ES-I3 (cell line): Measurements from ENCODE around the gene CCL22.
"Not testable (repeated sequence)": the region's sequence is repeated elsewhere in the genome, so short reads cannot be mapped to it uniquely, and the experiment has no call there.

ENCODE experiments used
- H3K36me3 ChIP-seq: 2 replicates; pipeline ENCODE4 v1.6.1; 2013; ENCODE audit warnings: mild to moderate bottlenecking, low read length, control low read depth, moderate library complexity; ENCODE audit not compliant: insufficient read depth
- H3K4me1 ChIP-seq: 2 replicates; pipeline ENCODE4 v1.6.1; 2013; ENCODE audit warnings: mild to moderate bottlenecking, control low read depth, low read length; ENCODE audit not compliant: insufficient read depth
- H3K9ac ChIP-seq: 2 replicates; pipeline ENCODE4 v1.6.1; 2013; ENCODE audit warnings: low read depth, mild to moderate bottlenecking, low read length, moderate library complexity
- H3K9me3 ChIP-seq: 2 replicates; pipeline ENCODE4 v1.6.1; 2013; ENCODE audit warnings: mild to moderate bottlenecking, low read length, moderate library complexity; ENCODE audit not compliant: control insufficient read depth, insufficient read depth

CCL22 gene

DNA sequence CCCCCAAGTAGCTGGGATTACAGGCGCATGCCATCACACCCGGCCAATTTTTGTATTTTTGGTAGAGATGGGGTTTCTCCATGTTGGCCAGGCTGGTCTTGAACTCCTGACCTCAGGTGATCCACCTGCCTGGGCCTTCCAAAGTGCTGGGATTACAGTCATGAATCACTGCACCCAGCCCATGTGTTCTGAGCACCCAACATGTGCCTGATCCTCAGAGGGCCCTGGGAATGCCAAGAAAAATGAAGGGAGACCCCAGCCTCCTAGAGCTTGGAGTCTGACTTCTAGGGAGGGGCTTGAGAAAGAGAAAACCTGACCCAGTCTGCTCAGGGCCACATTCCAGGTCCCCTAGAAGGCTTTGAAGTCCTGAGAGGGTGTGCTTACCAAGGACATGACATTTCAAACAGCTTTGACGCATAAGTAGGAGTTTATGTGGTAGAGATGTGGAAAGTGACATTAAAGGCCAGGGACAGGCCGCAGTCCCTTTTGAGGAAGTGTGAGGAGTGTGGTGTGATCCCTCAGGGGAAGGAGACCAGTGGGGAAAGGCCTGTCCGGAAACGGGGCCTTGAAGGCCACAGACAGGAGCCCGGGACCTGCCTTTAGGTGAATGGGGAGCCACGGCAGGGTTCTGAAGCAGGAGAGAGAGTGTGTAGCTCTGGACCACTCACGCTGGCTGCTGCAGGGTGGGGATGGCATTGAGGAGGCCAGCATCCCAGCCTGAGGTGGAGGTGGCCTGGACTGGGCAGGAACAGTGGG, 1.1 kb upstream of the CCL22 start:
- no peak overlapping the region for H3K9ac ChIP-seq
- H3K4me1 ChIP-seq = peaks cover 8% of the 10 kb centered on the region

DNA sequence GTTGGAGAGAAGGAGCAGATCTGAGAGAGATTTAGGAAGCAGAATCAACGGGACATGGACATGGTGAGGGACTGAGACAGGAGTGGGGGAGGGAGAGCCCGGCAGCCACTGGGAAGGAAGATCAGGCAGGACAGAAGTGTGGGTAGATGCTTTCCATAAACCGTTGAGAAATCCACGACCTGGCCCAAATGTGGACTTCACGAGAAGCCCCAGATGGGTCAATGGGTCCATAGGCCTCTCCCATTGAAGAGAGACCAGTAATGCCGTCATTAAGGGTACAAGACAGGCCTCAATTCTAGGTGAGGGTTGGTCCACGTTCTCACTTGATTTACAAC, 530 bp upstream of the CCL22 start:
- Histone ChIP-seq H3K9ac (no peak overlapping the region), H3K36me3 (no peaks in the 10 kb centered on the region), H3K9me3 (no peaks in the 10 kb centered on the region), H3K4me1 (peaks cover 8% of the 10 kb centered on the region)

More for the DNA sequence above, 1.1 kb upstream of the CCL22 start:
- Histone ChIP-seq H3K9me3 (no peaks in the 10 kb centered on the region), H3K36me3 (no peaks in the 10 kb centered on the region)

DNA sequence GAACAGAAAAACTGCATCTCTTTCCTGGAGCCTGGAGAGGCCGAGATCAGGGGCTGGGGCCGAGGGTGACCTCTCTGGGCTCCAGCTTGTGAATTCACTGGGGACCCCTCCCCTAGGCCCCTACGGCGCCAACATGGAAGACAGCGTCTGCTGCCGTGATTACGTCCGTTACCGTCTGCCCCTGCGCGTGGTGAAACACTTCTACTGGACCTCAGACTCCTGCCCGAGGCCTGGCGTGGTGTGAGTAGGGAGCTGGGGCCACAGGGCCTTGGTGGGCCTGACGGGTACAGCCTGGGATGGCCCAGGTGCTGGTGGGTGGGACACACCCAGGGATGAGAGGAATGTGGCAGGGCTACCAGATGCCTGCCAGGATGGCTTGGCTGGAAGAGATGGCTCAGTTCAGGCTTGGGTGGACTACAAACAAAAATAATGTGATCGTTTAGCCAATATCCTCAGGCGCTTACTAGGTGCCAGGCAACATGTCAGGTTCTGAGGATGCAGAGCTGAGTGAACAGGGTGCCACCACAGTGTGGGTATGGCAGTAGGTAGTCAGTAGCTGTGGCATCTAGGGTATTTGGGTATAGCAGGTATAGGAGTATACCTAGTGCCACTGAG, 1.8 kb downstream of the CCL22 start:
- Histone ChIP-seq H3K9me3 (no peaks in the 10 kb centered on the region), H3K9ac (no peak overlapping the region), H3K4me1 (peaks cover 8% of the 10 kb centered on the region), H3K36me3 (no peaks in the 10 kb centered on the region)

DNA sequence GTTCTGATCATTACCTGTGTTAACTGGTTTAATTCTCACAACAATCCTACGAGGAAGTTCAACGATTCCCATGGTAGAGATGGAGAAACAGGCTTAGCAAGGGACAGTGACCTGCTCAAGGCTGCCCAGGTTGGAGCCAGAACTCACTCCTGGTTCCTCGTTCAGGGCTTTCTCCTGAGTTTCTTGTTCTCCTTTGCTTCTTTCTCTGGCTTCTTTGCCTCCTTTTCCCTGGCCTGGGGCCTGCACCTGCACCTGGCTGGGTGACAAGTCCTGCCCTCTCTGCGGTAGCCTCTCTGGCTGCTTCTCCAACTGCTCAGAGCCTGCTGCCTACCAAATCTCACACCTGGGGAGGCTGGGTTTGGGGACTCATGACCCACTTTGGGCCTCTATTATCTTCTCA, 2.8 kb downstream of the CCL22 start:
- Histone ChIP-seq H3K9me3 (no peaks in the 10 kb centered on the region), H3K9ac (no peak overlapping the region), H3K4me1 (peaks cover 8% of the 10 kb centered on the region), H3K36me3 (no peaks in the 10 kb centered on the region)

DNA sequence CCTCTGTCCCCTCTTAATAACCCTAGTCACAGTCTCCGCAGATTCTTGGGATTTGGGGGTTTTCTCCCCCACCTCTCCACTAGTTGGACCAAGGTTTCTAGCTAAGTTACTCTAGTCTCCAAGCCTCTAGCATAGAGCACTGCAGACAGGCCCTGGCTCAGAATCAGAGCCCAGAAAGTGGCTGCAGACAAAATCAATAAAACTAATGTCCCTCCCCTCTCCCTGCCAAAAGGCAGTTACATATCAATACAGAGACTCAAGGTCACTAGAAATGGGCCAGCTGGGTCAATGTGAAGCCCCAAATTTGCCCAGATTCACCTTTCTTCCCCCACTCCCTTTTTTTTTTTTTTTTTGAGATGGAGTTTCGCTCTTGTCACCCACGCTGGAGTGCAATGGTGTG, 5.6 kb downstream of the CCL22 start:
- no peak overlapping the region for H3K9ac ChIP-seq
- H3K36me3 ChIP-seq = no peaks in the 10 kb centered on the region
- H3K4me1 ChIP-seq = no peaks in the 10 kb centered on the region
- no peaks in the 10 kb centered on the region for H3K9me3 ChIP-seq

DNA sequence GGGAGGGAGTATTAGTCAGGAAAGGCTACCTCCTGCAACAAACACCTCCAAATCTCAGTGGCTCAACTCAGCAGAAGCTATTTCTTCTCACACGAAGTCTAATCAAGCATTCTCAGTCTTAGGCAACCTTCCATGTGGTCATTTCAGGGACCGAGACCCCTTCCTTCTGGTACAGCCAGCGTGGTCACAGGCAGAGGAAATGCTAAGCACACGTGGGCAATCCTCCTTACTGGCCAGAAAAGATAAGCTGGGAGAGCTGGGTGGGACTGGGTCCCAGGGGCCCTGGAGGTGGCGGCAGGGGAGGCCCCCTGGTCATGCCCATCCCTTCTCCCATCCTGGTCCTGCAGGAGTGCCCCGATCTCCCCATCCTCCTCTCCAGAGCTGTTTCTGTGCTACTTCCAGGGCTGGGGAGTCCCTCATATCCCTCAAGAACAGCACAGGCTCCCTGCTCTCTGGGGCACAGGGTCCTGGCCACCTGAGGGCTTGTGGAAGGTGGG, 8.0 kb downstream of the CCL22 start:
- Histone ChIP-seq H3K4me1 (no peaks in the 10 kb centered on the region), H3K36me3 (no peaks in the 10 kb centered on the region), H3K9ac (no peak overlapping the region), H3K9me3 (no peaks in the 10 kb centered on the region)

DNA sequence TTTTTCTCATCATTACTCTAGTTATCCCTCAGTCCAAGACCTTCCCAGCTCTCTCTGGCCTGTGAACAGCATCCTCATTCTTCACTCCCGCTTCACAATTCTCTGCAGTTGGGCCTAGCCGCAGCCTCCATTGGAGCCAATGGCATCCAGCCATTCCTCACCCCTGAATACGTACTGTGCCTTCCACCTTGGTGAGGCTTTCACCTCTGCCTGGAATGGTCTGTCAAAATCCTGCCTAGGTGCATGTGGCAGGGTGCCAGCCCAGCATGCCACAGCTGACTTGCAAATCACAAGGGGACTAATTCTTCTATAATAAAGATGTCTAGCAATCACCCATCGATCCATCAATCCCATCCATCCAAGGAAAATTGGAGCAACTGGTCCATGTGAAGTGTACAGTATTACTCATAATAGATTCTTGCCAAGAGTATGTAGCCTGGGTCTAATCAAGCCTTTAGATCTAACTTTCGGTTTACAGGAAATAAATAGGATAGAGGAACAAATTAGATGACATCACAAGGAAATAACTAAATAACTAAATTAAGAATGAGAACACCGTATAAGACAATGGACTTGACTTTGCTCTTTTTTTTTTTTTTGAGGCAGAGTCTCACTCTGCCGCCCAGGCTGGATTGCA, 8.7 kb downstream of the CCL22 start:
- H3K9me3 ChIP-seq = no peaks in the 10 kb centered on the region
- no peak overlapping the region for H3K9ac ChIP-seq
- no peaks in the 10 kb centered on the region for H3K36me3 ChIP-seq
- H3K4me1 ChIP-seq = no peaks in the 10 kb centered on the region

DNA sequence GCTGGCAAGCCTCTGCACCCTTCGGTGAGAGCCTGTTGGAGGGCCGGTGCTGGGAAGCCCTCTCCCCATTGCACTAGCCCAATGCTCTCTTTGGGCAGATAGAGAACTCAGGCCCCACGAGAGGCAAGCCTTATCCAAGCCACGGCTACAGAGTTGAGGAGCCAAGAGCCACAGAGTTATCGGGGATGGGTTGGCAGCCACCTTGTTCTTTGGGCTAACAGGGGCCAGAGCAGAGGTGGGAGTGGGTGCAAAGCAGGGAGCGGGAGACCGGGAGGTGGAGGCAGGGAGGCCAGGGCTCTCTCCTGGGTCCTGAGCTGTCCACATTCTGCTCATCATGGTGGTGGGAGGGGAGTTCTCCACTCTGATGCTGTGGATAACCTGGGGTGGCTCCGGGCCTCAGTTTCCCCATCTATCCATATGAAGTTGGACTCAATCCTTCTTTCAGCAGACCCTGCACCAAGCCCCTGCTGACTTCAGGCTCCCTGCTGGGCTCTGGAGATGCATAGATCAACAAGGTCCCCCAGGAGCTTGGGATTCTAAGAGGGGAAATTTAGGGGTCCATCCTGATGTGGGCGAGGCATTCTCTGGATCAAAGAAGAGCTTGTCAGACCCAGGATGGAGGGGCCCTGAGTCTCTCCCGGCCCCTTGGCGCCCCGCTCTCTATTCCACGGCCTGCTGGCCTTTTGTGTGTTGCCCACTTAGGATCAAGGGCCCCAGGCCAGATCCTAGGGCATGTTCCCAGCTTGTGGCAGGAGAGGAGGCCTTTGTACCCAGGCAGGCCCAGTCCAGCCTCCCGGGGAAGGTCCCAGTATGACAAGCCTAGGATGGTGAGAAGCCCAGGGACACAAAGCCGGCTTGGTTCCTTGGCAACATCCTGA, 13.2 kb downstream of the CCL22 start:
- Histone ChIP-seq H3K4me1 (peaks cover 21% of the 10 kb centered on the region), H3K9me3 (no peaks in the 10 kb centered on the region), H3K36me3 (no peaks in the 10 kb centered on the region), H3K9ac (peak overlapping the region; percentile 66; the same call in 1 of the 2 replicates)

DNA sequence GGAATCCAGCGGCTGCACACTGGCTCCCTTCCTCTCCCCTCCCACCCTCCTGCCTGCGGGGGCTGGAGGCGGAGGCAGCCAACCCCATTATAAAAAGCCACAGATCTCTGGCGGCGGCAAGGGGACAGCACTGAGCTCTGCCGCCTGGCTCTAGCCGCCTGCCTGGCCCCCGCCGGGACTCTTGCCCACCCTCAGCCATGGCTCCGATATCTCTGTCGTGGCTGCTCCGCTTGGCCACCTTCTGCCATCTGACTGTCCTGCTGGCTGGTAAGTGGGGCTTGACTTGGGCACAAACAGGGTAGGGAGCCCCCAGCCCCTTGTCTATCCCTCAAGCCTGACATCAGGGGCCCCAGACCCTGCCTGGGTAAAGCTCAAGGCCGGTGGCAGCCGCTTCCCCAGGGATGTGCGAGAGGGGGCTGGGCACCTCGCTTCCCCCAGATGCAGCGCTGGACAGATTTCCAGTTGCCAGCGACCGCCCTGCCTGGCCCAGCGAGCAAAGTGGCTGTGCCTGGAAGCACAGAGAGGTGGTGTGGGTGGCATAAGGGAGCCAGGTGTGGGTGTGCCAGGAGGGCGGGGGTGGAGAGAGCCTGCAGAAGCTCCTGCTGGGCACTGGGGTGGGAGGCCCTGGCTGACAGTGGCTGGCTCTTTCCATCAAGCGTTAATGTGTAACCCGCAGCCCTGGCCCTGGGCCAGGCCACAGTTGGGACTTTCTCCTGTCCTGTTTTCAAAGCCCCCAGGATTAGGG, 14.0 kb downstream of the CCL22 start, which contains the start of gene CX3CL1:
TSS of gene CX3CL1 (plus strand) at position 119 of the 745 bp plus-strand sequence. CDS start at position 198, 79 bp downstream.
- Histone ChIP-seq H3K9ac (peak within 1 kb of the TSS; percentile 66), H3K4me1 (peaks cover 29% of the 10 kb centered on the region), H3K36me3 (no peaks in the 10 kb centered on the region), H3K9me3 (no peaks in the 10 kb centered on the region)

DNA sequence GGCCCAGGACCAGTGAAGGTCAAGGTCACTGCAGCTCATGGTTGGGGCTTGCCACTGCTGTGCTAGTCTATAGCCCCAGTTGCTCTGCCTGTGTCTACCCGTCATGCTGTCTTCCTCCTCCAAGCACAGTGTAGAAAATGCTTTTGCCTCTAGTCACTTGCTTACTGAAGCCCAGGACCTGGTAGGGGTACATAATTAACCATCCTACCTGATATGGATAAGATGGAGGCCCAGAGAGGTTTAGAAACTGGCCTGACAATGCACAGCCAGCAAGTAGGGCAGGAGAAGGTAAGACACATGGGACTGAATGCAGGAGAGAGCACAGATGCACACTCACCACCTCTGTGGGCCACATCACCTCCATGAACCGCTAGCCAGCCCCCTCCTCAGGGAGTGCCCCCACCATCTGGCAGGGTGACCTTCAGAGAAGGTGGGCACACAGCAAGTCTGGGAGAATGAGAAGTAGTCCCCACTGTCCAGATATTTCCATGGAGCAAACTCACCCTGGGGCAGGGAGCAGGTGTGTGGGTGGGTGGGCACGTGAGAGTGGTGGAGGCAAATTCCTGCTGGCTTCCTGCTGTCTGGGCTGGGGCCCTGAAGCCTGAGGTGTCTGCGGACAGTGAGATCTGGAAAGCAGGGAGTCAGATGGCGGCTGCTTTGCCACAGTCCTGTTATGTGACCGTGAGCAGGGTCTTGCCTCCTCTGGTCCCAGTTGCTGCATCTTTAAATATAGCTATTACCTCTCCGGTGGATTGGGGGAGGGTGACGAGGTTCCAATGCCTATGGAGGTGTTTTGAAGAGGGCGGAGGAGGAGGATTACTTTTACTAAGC, 14.7 kb downstream of the CCL22 start:
- H3K36me3 ChIP-seq = no peaks in the 10 kb centered on the region
- H3K9me3 ChIP-seq = no peaks in the 10 kb centered on the region
- H3K9ac ChIP-seq = peak overlapping the region; percentile 66; the same call in 1 of the 2 replicates
- peaks cover 32% of the 10 kb centered on the region for H3K4me1 ChIP-seq

DNA sequence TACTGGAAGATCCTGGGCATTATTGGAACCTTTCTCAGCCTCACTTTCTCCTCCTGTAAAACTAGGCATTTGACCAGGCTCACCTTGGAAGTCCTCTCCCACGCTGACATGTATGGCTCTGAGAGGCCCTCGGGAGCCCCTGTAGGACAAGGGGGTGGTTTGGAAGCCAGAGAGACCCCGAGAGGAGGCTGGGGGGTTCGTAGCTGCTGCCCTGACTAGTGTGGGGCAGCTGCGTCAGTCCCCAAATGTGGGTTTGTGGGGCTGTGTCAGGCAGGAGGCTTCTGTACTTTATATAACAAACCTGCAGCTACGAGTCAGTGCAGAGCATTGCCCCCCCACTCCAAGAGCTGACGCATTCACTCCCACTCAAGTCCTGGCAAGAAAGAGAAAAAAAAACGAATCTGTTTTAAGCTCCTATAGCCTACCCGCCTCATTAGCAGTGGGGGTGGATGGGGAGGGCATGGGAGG, 15.5 kb downstream of the CCL22 start:
- peak overlapping the region; percentile 10; the same call in 1 of the 2 replicates for H3K9ac ChIP-seq
- peaks cover 37% of the 10 kb centered on the region for H3K4me1 ChIP-seq
- no peaks in the 10 kb centered on the region for H3K9me3 ChIP-seq
- H3K36me3 ChIP-seq = no peaks in the 10 kb centered on the region

GRCh38 chr16:57374925-57375465, 16.4 kb downstream of the CCL22 start:
- not testable (repeated sequence) for H3K36me3 ChIP-seq, H3K9me3 ChIP-seq, H3K9ac ChIP-seq
- H3K4me1 ChIP-seq = peaks cover 37% of the 10 kb centered on the region
